Small intestine (tissue), 7 donors: ENCODE results near the gene TRPV4. TPM values are rescaled to one million over a fixed set of nuclear protein-coding genes. Genes with fewer than 3 reads are reported as not detected.

Experiments used
- DNase-seq, 2 donors: peaks; one replicate each; pipeline versions ENCODE4 v3.0.0 to v3.0.0-alpha.2; 2013
- FAIRE-seq: peaks from 2 replicates; lab custom pipeline; 2012; peaks lifted over from hg19 to GRCh38; lab: Jason Lieb, UNC
- H3K27ac ChIP-seq, 3 donors: one replicate each; pipeline ENCODE4 v1.5.1; 2013; ENCODE audit warnings: low read length in 2 of 3, mild to moderate bottlenecking in 2 of 3, control low read depth in 1 of 3, inconsistent platforms in 1 of 3, low read depth in 1 of 3, moderate library complexity in 1 of 3
- H3K27me3 ChIP-seq, 3 donors: one replicate each; pipeline ENCODE4 v1.6.1; 2013; ENCODE audit warnings: low read length in 3 of 3, inconsistent platforms in 1 of 3; ENCODE audit not compliant: control insufficient read depth in 3 of 3, insufficient read depth in 3 of 3
- H3K36me3 ChIP-seq, 3 donors: one replicate each; pipeline ENCODE4 v1.6.1; 2013; ENCODE audit warnings: low read length in 3 of 3, inconsistent platforms in 1 of 3, low read depth in 1 of 3, mild to moderate bottlenecking in 1 of 3, moderate library complexity in 1 of 3; ENCODE audit not compliant: control insufficient read depth in 3 of 3, insufficient read depth in 2 of 3
- H3K4me1 ChIP-seq, 3 donors: one replicate each; pipeline ENCODE4 v1.6.1; 2013; ENCODE audit warnings: low read length in 2 of 3, inconsistent platforms in 1 of 3, low read depth in 1 of 3, mild to moderate bottlenecking in 1 of 3, moderate library complexity in 1 of 3; ENCODE audit not compliant: control insufficient read depth in 3 of 3, insufficient read depth in 2 of 3
- H3K4me3 ChIP-seq, 3 donors: one replicate each; pipeline ENCODE4 v1.5.1; 2013; ENCODE audit warnings: low read length in 3 of 3, control low read depth in 1 of 3, inconsistent platforms in 1 of 3, low read depth in 1 of 3, mild to moderate bottlenecking in 1 of 3, moderate library complexity in 1 of 3
- H3K9me3 ChIP-seq, 2 donors: one replicate each; pipeline ENCODE4 v1.6.1; 2013; ENCODE audit warnings: low read depth in 1 of 2, low read length in 1 of 2; ENCODE audit not compliant: control insufficient read depth in 2 of 2, insufficient read depth in 1 of 2
- WGBS, 3 donors: extraction: QIAGEN DNeasy Blood & Tissue Kit; methylation state at CpG; one replicate each; pipeline ENCODE4 v1.1.7; 2013; 5-methylcytosine and 5-hydroxymethylcytosine counted together
- polyA plus RNA-seq, 4 donors: library from polyadenylated mRNA; stranded (reverse) in 3 of 4; unstranded in 1 of 4; fragments of 200-250 nt in 3 of 4; fragments of 120-200 nt in 1 of 4; gene quantifications; one replicate each; pipeline versions ENCODE4 v1.2.1 to v1.2.3, GENCODE V29; 2013
- donor health status: healthy with polysubstance abuse.
- donor health status: control.
- donor health status: control.
- donor health status: Bipolar disorder and iron deficiency.
- donor health status: healthy.

The TRPV4 gene
- polyA plus RNA-seq, 4 donors, result 0.39 to 2.2 TPM; not detected in 2

DNA sequence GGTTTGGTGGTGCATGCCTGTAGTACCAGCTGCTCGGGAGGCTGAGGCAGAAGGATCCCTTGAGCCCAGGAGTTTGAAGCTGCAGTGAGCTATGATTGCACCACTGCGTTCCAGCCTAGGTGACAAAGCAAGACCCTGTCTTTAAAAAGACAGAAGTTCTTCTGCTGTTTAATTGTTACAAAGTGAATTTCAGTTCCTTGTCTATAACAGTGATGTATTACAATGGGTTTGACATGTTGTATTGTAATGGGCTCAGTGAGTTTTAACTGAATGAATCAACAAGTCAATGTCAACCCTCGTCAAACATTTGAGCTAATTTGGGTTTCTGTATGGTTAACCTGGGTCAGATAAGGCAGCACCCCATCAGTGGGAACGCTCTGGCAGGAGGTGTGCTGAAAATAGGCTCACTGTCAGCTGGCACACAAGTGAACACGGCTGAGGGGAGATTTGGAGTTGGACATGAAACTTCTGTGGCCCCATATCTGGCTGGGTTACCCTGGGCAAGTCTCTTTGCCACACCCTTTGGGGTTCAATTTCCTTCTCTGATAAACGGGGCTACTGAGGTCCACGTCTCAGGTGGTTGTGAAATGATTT is 14.0 kb upstream of the TRPV4 start:
- 30 to 47% (median 36%) methylated on average over 7 of the region's 7 CpGs for WGBS, 3 donors
- no peak overlapping the region for H3K4me3 ChIP-seq
- no peak for FAIRE-seq

DNA sequence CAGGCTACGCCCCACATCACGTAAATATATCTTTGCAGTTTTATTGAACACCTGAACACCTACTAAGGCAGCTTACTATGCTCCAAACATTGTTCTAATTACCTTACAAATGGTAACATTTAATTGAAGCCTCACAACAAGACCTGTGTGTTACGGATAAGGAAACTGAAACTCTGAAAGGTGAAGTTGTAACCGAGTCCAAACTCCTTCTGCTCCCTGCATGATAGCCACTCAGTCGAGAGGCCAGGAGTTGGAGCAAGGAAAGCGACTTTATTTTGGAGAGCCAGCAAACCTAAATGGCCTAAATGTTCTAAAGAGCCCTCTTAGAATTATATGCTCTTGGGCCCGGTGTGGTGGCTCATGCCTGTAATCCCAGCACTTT is 12.6 kb upstream of the TRPV4 start:
- WGBS, 3 donors, result 33 to 67% (median 50%) methylated on average over 7 of the region's 7 CpGs
- Histone ChIP-seq H3K4me3 (peak overlapping the region in 1 of 3 donors; percentile 8), H3K36me3 (peaks cover 0 to 3% (median 0%) of the 10 kb centered on the region in 3 donors), H3K27ac (no peak overlapping the region), H3K27me3 (no peaks in the 10 kb centered on the region), H3K9me3 (no peaks in the 10 kb centered on the region), H3K4me1 (peaks cover 0 to 11% (median 3%) of the 10 kb centered on the region in 3 donors)
- no peak for FAIRE-seq
- DNase-seq, result peak; percentile 53 to 61

More for the DNA sequence above, 14.0 kb upstream of the TRPV4 start:
- DNase-seq, result peak in 1 of 2 donors; percentile 56
- Histone ChIP-seq H3K27me3 (no peaks in the 10 kb centered on the region), H3K4me1 (peaks cover 0 to 11% (median 3%) of the 10 kb centered on the region in 3 donors), H3K36me3 (peaks cover 0 to 6% (median 0%) of the 10 kb centered on the region in 3 donors), H3K9me3 (no peaks in the 10 kb centered on the region), H3K27ac (no peak overlapping the region)

DNA sequence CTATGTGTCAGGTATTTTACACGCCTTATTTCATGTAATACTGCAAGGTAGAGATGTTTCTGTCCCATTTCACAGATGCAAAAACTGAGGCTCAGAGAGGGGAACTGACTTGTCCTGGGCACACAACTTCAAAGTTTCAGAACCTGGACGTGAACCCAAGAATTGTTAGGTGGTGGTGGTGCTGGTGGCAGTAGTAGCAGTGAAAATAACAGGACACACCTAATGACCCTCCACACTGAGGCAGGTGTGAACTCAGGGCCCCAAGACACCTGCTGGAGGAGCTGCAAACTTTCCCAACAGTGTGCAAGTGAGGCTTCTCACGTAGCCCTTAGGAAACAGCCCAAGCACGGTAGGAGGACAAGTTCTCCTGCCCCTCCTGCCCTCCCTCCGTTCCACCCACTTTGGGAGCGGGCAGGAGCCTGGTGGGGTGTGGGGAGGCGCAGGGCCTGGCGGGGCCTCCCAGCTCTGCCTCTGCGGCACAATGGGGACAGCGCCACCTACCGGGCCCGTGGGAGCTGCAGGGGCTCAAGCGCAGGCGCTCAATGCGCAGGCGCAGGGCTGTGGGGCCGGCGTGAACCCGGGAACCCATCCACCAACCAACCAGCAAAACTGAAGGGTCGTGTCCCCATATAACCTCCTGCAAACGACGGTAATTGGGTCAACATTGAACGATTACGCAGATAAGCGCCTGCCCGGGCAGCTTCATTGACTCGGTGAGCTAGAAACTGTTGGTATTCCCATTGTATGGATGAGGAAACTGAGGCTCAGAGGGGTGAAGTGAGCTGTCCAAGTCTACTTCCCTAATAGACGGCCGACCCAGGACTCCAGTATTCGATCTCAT is 12.0 kb upstream of the TRPV4 start:
- Histone ChIP-seq H3K9me3 (no peaks in the 10 kb centered on the region), H3K27ac (no peak overlapping the region), H3K27me3 (no peaks in the 10 kb centered on the region), H3K4me1 (peaks cover 0 to 11% (median 3%) of the 10 kb centered on the region in 3 donors), H3K4me3 (peak overlapping the region in 1 of 3 donors; percentile 8), H3K36me3 (no peaks in the 10 kb centered on the region)
- WGBS, 3 donors, result 4 to 9% (median 7%) methylated on average over 29 to 30 of the region's 30 CpGs
- DNase-seq (peak; percentile 81 to 92), FAIRE-seq (no peak)

DNA sequence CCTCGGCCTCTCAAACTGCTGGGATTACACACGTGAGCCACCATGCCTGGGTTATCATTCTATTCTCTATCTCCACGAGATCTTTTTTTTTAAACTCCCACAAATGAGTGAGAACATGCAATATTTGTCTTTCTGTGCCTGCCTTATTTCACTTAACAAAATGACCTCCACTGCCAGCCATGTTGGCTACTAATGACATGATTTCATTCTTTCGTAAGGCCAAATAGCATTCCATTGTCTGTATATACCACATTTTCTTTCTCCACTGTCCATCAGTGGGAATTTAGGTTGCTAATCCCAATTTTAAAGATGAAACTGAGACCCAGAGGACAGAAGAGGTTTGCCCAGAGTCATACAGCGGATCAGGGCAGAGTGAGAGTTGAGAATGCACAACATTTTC is 10.9 kb upstream of the TRPV4 start:
- 62 to 78% (median 72%) methylated on average over 5 of the region's 5 CpGs for WGBS, 3 donors
- FAIRE-seq, result no peak
- Histone ChIP-seq H3K9me3 (no peaks in the 10 kb centered on the region), H3K27me3 (no peaks in the 10 kb centered on the region), H3K36me3 (no peaks in the 10 kb centered on the region), H3K4me1 (peaks cover 0 to 11% (median 3%) of the 10 kb centered on the region in 3 donors), H3K27ac (no peak overlapping the region), H3K4me3 (no peak overlapping the region)
- no peak for DNase-seq

DNA sequence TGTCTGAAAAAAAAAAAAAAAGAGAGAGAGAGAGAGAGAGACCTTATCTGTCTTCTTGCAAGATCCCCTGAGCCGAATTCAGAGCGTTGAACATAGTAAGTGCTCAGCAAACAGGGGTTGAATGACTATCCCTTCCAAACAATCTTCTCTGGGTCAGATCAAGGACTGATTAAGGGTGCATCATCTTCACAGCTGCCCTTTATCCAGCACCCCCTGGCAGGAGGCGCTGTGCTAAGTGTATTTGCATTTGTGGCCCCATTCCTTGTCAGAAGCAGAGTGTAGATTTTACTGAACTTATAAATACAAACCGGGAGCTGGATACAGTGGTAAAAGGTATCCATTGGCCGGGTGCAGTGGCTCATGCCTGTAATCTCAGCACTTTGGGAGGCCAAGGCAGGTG is 8.8 kb upstream of the TRPV4 start:
- peaks cover 0 to 6% (median 0%) of the 10 kb centered on the region in 3 donors for H3K4me1 ChIP-seq
- DNase-seq, result no peak
- no peak for FAIRE-seq
- no peak overlapping the region for H3K27ac ChIP-seq
- H3K36me3 ChIP-seq, result no peaks in the 10 kb centered on the region
- no peak overlapping the region for H3K4me3 ChIP-seq
- no peaks in the 10 kb centered on the region for H3K27me3 ChIP-seq
- 77 to 84% (median 84%) methylated on average over 5 of the region's 5 CpGs for WGBS, 3 donors
- H3K9me3 ChIP-seq, result no peaks in the 10 kb centered on the region

DNA sequence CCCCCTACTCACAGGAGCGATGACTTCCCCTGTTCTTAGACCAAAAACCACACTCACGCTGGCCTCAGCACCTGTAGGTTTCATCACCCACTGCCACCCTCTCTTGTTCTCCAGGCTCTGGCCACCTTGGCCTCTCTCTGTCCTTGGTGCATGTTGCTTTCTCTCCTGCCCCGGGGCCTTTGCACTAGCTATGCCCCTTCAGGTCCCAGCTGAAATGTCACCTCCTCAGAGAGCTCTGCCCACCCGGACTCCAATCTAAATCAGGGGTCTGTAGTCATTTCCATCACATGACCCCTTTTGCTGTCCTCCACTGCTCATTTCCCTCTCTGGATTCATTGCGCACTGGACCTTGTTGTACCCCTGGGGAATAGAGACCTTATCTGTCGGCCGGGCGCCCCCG is 8.2 kb upstream of the TRPV4 start:
- H3K36me3 ChIP-seq, result no peaks in the 10 kb centered on the region
- WGBS, 3 donors, result 68 to 81% (median 74%) methylated on average over 9 of the region's 9 CpGs
- DNase-seq (no peak), FAIRE-seq (no peak)
- H3K27me3 ChIP-seq, result no peaks in the 10 kb centered on the region
- no peaks in the 10 kb centered on the region for H3K9me3 ChIP-seq
- no peak overlapping the region for H3K4me3 ChIP-seq
- H3K4me1 ChIP-seq, result peaks cover 0 to 6% (median 0%) of the 10 kb centered on the region in 3 donors
- H3K27ac ChIP-seq, result no peak overlapping the region

DNA sequence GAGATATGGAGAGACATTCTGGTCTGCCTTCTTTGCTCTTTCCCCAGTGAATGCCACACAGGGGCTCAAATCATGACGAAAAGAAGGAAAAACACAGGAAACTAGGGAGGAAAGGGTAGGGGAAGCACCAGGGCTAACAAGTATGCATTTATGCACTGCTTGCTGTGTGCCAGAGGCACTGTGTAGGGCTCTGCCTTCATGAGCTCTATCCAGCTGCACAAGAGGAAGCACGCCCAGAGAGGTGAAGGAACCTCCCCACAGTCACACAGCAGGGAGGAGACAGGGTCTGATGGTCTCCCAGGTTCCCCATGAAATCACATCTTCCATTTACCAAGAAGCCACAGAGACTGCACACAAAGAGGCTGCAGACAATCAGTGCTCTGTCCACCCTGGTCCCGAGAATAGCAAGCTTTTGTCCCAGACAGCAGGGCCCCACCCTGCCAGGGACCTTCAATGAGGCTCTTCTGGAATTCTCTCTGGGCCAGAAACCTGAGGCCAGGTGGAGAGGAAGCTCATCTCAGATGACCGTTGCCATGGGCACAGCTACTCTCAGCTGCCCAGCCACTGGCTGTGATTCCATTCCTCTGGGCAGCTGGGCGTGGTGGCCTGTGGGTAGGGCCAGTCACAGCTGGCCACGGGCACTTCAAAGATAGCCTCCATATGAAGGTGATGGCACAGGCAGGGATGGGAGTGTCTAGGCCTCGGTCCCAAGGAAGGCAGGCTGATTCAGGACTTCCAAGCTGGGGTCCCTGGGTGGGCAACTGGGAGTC is 7.3 kb upstream of the TRPV4 start:
- Histone ChIP-seq H3K4me1 (peaks cover 0 to 4% (median 0%) of the 10 kb centered on the region in 3 donors), H3K27ac (no peak overlapping the region), H3K27me3 (no peaks in the 10 kb centered on the region), H3K4me3 (no peak overlapping the region), H3K9me3 (no peaks in the 10 kb centered on the region), H3K36me3 (no peaks in the 10 kb centered on the region)
- no peak for FAIRE-seq
- no peak for DNase-seq
- 38 to 51% (median 44%) methylated on average over 7 of the region's 7 CpGs for WGBS, 3 donors

DNA sequence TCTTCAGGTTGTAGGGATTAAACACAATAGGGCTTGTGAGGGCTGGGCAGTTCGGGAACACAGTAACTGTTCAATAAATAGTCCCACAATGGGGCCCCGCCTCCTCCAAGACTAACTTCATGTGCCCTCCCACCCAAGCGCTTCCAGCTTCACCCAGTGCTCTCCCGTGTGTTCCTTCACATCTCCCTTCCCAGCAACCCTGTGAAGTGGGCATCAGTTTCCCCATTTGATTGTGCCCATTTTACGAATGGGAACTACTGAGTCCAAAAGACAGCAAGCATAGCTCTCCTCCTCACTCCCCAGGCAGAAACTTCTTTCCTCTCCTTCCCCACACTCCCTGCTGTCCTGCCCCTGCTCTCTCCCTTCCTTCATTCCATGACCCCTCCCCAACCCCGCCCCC is 6.2 kb upstream of the TRPV4 start:
- Histone ChIP-seq H3K4me1 (no peaks in the 10 kb centered on the region), H3K36me3 (no peaks in the 10 kb centered on the region), H3K4me3 (no peak overlapping the region), H3K9me3 (no peaks in the 10 kb centered on the region), H3K27me3 (no peaks in the 10 kb centered on the region), H3K27ac (no peak overlapping the region)
- FAIRE-seq (no peak), DNase-seq (no peak)
- 63 to 67% (median 64%) methylated on average over 5 to 6 of the region's 6 CpGs for WGBS, 3 donors
